Measurements from ENCODE around the gene NT5M. TPM values are rescaled to one million over a fixed set of nuclear protein-coding genes. Genes with fewer than 3 reads are reported as not detected.

Gene NT5M
- total RNA-seq, 3 donors from 2014 or later, result 1.0 to 4.6 (median 2.9) TPM

- Histone ChIP-seq H3K27ac (no peak overlapping the region), H3K4me1 (peaks cover 0 to 4% of the 10 kb centered on the region in 2 donors), H3K9me3 (no peaks in the 10 kb centered on the region), H3K27me3 (no peaks in the 10 kb centered on the region), H3K4me3 (no peak overlapping the region), H3K36me3 (no peaks in the 10 kb centered on the region)
- intact Hi-C loops (cut with DNase I; ENCODE audit: low total_unique reads), result loop anchor here (5.0 kb wide), 1 partner anchor 289 kb away; no protein-coding TSS in a partner anchor
- TF ChIP-seq POLR2A (IDR thresholded peaks at IDR 0.05) (no peak), POLR2AphosphoS5 (IDR thresholded peaks at IDR 0.05) (no peak)
- TF ChIP-seq, protein P1, sequence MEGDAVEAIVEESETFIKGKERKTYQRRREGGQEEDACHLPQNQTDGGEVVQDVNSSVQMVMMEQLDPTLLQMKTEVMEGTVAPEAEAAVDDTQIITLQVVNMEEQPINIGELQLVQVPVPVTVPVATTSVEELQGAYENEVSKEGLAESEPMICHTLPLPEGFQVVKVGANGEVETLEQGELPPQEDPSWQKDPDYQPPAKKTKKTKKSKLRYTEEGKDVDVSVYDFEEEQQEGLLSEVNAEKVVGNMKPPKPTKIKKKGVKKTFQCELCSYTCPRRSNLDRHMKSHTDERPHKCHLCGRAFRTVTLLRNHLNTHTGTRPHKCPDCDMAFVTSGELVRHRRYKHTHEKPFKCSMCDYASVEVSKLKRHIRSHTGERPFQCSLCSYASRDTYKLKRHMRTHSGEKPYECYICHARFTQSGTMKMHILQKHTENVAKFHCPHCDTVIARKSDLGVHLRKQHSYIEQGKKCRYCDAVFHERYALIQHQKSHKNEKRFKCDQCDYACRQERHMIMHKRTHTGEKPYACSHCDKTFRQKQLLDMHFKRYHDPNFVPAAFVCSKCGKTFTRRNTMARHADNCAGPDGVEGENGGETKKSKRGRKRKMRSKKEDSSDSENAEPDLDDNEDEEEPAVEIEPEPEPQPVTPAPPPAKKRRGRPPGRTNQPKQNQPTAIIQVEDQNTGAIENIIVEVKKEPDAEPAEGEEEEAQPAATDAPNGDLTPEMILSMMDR (IDR thresholded peaks at IDR 0.05), result no peak
- peak in 1 of 2 donors; percentile 19 for DNase-seq (ENCODE audit: low spot score in 2 of 2)
These were observed 49.9 kb downstream of the NT5M start for GRCh38 chr17:17352836-17353624.

- intact Hi-C loops (cut with DNase I; ENCODE audit: low total_unique reads), result loop anchor here (5.0 kb wide), 1 partner anchor 288 kb away; no protein-coding TSS in a partner anchor
- DNase-seq (ENCODE audit: low spot score in 2 of 2), result peak in 1 of 2 donors; percentile 28
- TF ChIP-seq, protein P1 (IDR thresholded peaks at IDR 0.05), result no peak
- TF ChIP-seq POLR2AphosphoS5 (IDR thresholded peaks at IDR 0.05) (no peak), POLR2A (IDR thresholded peaks at IDR 0.05) (no peak)
- no peak overlapping the region for H3K27ac ChIP-seq
- no peak overlapping the region for H3K4me3 ChIP-seq
- H3K9me3 ChIP-seq, result no peaks in the 10 kb centered on the region
- no peaks in the 10 kb centered on the region for H3K27me3 ChIP-seq
- no peaks in the 10 kb centered on the region for H3K36me3 ChIP-seq
- peaks cover 0 to 4% of the 10 kb centered on the region in 2 donors for H3K4me1 ChIP-seq
These were observed 50.7 kb downstream of the NT5M start for GRCh38 chr17:17353625-17354484.

GRCh38 chr17:17354560-17355349 is 51.6 kb downstream of the NT5M start:
- Histone ChIP-seq H3K36me3 (no peaks in the 10 kb centered on the region), H3K4me3 (no peak overlapping the region), H3K27ac (no peak overlapping the region), H3K27me3 (no peaks in the 10 kb centered on the region), H3K4me1 (peaks cover 0 to 4% of the 10 kb centered on the region in 2 donors), H3K9me3 (peaks cover 0 to 6% of the 10 kb centered on the region in 2 donors)
- TF ChIP-seq, protein P1 (IDR thresholded peaks at IDR 0.05), result peak; percentile 83 to 94 (median 92)
- TF ChIP-seq POLR2AphosphoS5 (IDR thresholded peaks at IDR 0.05) (peak; percentile 62 to 82 (median 65)), POLR2A (IDR thresholded peaks at IDR 0.05) (no peak)
- intact Hi-C loops (cut with DNase I; ENCODE audit: low total_unique reads), result loop anchor here (5.0 kb wide), 1 partner anchor 288 kb away; no protein-coding TSS in a partner anchor
- DNase-seq (ENCODE audit: low spot score in 2 of 2), result peak; percentile 46 to 70

DNA sequence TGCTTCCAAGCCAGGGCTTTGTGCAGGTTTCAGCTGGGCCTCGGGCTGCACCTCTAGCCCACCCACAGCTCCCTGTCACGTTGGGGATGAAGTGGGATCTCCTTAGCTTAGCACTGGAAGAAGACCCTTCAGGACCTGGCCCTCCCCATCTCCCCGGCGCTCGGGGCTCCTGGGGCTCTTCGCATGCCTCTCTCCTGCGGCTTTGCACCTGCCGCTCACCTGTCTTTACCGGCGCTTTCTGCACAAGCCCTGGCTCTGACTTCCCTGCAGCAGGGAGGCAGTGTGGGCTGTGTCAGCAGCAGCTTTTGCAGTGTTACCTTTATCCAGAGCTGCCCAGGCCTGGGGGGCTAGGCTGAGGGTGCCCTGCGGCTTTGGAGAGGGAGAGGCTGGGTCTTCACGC is 52.3 kb downstream of the NT5M start:
- Histone ChIP-seq H3K36me3 (no peaks in the 10 kb centered on the region), H3K4me1 (peaks cover 0 to 4% of the 10 kb centered on the region in 2 donors), H3K27ac (no peak overlapping the region), H3K27me3 (no peaks in the 10 kb centered on the region), H3K4me3 (no peak overlapping the region), H3K9me3 (peaks cover 0 to 6% of the 10 kb centered on the region in 2 donors)
- intact Hi-C loops (cut with DNase I; ENCODE audit: low total_unique reads), result no loop called here
- DNase-seq (ENCODE audit: low spot score in 2 of 2), result peak in 1 of 2 donors; percentile 28
- TF ChIP-seq, protein P1 (IDR thresholded peaks at IDR 0.05), result no peak
- no peak for TF ChIP-seq POLR2AphosphoS5 (IDR thresholded peaks at IDR 0.05)
- no peak for TF ChIP-seq POLR2A (IDR thresholded peaks at IDR 0.05)

All from breast epithelium (tissue), 4 donors.